HL-60 (cell line): Measurements from ENCODE around the gene HECW1.

ENCODE experiments used
- DNase-seq, 2 experiments: peaks; one replicate each; pipeline ENCODE4 v3.0.0-alpha.2; 2010 to 2020; ENCODE audit warnings: low read depth in 1 of 2, low spot score in 1 of 2
- H3K27ac ChIP-seq: fragments of 250-450 bp; sonication (Bioruptor Pico); replicated peaks from 2 replicates; pipeline ENCODE4 v1.5.1; 2020; ENCODE audit warnings: mild to moderate bottlenecking, moderate library complexity
- H3K27me3 ChIP-seq: fragments of 250-450 bp; sonication (Bioruptor Pico); 2 replicates; pipeline ENCODE4 v1.5.1; 2021; ENCODE audit warnings: mild to moderate bottlenecking, moderate library complexity; ENCODE audit not compliant: insufficient read depth, poor library complexity, severe bottlenecking
- H3K4me3 ChIP-seq: replicated peaks from 2 replicates; pipeline ENCODE4 v1.5.1; 2011; ENCODE audit warnings: mild to moderate bottlenecking, control low read depth, low read length; ENCODE audit not compliant: insufficient read depth
- CTCF ChIP-seq: IDR thresholded peaks from one replicate; pipeline ENCODE4 v1.5.1; 2011; ENCODE audit warnings: low read length, control low read depth, inconsistent platforms; ENCODE audit not compliant: insufficient read depth
- GABPA ChIP-seq: IDR thresholded peaks from 2 replicates; pipeline ENCODE4 v1.6.1; 2012; ENCODE audit warnings: low read depth
- POLR2AphosphoS5 ChIP-seq: IDR thresholded peaks from 2 replicates; pipeline ENCODE4 v1.6.1; 2012; ENCODE audit warnings: low read depth
- REST ChIP-seq: IDR thresholded peaks from 2 replicates; pipeline ENCODE4 v1.6.1; 2012; ENCODE audit warnings: low read depth; ENCODE audit not compliant: insufficient replicate concordance
- SPI1 ChIP-seq: IDR thresholded peaks from 2 replicates; pipeline ENCODE4 v1.6.1; 2012; ENCODE audit warnings: low read depth, mild to moderate bottlenecking, borderline replicate concordance

HECW1 gene

GRCh38 chr7:43311694-43312093 lies 199.2 kb downstream of the HECW1 start:
- H3K4me3 ChIP-seq: no peak overlapping the region
- H3K27me3 ChIP-seq: no peaks in the 10 kb centered on the region
- no peak for DNase-seq
- TF ChIP-seq REST (no peak), CTCF (no peak), POLR2AphosphoS5 (no peak), GABPA (no peak), SPI1 (no peak)
- H3K27ac ChIP-seq: no peak overlapping the region

GRCh38 chr7:43313628-43314378 lies 201.4 kb downstream of the HECW1 start:
- no peak for DNase-seq
- TF ChIP-seq REST (no peak), CTCF (no peak), GABPA (no peak), SPI1 (no peak), POLR2AphosphoS5 (no peak)
- Histone ChIP-seq H3K27me3 (no peaks in the 10 kb centered on the region), H3K27ac (no peak overlapping the region), H3K4me3 (no peak overlapping the region)

GRCh38 chr7:43314379-43315158 lies 202.1 kb downstream of the HECW1 start:
- no peak for DNase-seq
- TF ChIP-seq REST (no peak), GABPA (no peak)
- H3K27me3 ChIP-seq: no peaks in the 10 kb centered on the region

More at GRCh38 chr7:43314379-43315158, 202.1 kb downstream of the HECW1 start:
- Histone ChIP-seq H3K27ac (no peak overlapping the region), H3K4me3 (no peak overlapping the region)
